ENCODE measurements around the gene SHROOM2.
"Not testable (repeated sequence)": the region's sequence is repeated elsewhere in the genome, so short reads cannot be mapped to it uniquely, and the experiment has no call there.

The SHROOM2 gene

DNA sequence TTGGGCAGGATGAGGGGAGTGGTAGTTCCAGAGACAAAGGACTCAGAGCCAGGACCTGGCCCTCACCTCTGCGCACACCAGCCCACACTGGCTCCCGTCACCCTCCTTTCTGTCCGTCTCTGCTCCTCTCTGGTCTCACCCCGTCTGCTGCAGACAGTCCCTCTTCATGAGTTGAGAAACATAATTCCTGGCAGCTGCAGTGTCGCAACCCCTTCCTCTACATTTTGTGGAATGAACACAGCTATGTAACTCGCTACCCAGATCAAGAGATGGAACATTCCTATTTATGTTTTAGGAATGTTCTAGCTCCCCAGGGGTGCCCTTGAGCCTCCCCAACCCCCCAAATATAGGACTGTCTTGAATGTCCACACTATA is 59.3 kb downstream of the SHROOM2 start:
- FAIRE-seq (no peak), DNase-seq (ENCODE audit: insufficient read length, low spot score) (no peak)
- TF ChIP-seq POLR2AphosphoS5 (IDR thresholded peaks at IDR 0.05; ENCODE audit: low read depth, low read length) (no peak), TAF1 (IDR thresholded peaks at IDR 0.05; ENCODE audit: low read depth, low read length) (no peak), SPI1 (IDR thresholded peaks at IDR 0.05; ENCODE audit: low read depth, low read length) (no peak), PAX5 (IDR thresholded peaks at IDR 0.05; ENCODE audit: insufficient read depth, low read length, severe bottlenecking) (no peak), POU2F2 (IDR thresholded peaks at IDR 0.05; ENCODE audit: low read depth, low read length) (no peak), POLR2A (IDR thresholded peaks at IDR 0.05; ENCODE audit: low read depth, low read length) (no peak)

GRCh38 chrX:9846631-9847030 is 60.4 kb downstream of the SHROOM2 start:
- DNase-seq (ENCODE audit: insufficient read length, low spot score) (no peak), FAIRE-seq (no peak)
- TF ChIP-seq POU2F2 (IDR thresholded peaks at IDR 0.05; ENCODE audit: low read depth, low read length) (no peak), TAF1 (IDR thresholded peaks at IDR 0.05; ENCODE audit: low read depth, low read length) (no peak), SPI1 (IDR thresholded peaks at IDR 0.05; ENCODE audit: low read depth, low read length) (no peak), POLR2AphosphoS5 (IDR thresholded peaks at IDR 0.05; ENCODE audit: low read depth, low read length) (no peak), POLR2A (IDR thresholded peaks at IDR 0.05; ENCODE audit: low read depth, low read length) (no peak), PAX5 (IDR thresholded peaks at IDR 0.05; ENCODE audit: insufficient read depth, low read length, severe bottlenecking) (no peak)

DNA sequence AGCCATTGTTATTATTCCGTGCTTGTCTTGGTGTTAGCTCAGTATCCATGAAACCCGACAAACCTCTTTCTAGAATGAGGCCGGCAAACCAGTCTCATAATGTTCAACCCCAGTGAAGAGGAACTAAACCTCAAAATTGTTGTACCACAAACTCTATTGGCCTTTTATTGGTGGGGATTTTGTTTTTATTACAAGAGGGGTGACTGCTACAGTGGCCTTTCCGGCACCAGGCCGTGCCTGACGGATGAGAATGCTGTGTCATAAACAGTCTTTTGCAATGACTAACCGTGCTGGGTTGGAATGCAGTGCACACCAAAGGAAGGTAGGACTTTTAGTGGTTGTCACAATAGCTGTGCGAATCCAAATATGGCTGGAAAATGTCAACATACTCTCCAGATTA is 60.8 kb downstream of the SHROOM2 start:
- no peak for DNase-seq (ENCODE audit: insufficient read length, low spot score)
- TF ChIP-seq POLR2A (IDR thresholded peaks at IDR 0.05; ENCODE audit: low read depth, low read length), result no peak
- no peak for TF ChIP-seq PAX5 (IDR thresholded peaks at IDR 0.05; ENCODE audit: insufficient read depth, low read length, severe bottlenecking)
- no peak for TF ChIP-seq POLR2AphosphoS5 (IDR thresholded peaks at IDR 0.05; ENCODE audit: low read depth, low read length)
- TF ChIP-seq POU2F2 (IDR thresholded peaks at IDR 0.05; ENCODE audit: low read depth, low read length), result no peak
- TF ChIP-seq TAF1 (IDR thresholded peaks at IDR 0.05; ENCODE audit: low read depth, low read length), result no peak
- no peak for TF ChIP-seq SPI1 (IDR thresholded peaks at IDR 0.05; ENCODE audit: low read depth, low read length)
- no peak for FAIRE-seq

DNA sequence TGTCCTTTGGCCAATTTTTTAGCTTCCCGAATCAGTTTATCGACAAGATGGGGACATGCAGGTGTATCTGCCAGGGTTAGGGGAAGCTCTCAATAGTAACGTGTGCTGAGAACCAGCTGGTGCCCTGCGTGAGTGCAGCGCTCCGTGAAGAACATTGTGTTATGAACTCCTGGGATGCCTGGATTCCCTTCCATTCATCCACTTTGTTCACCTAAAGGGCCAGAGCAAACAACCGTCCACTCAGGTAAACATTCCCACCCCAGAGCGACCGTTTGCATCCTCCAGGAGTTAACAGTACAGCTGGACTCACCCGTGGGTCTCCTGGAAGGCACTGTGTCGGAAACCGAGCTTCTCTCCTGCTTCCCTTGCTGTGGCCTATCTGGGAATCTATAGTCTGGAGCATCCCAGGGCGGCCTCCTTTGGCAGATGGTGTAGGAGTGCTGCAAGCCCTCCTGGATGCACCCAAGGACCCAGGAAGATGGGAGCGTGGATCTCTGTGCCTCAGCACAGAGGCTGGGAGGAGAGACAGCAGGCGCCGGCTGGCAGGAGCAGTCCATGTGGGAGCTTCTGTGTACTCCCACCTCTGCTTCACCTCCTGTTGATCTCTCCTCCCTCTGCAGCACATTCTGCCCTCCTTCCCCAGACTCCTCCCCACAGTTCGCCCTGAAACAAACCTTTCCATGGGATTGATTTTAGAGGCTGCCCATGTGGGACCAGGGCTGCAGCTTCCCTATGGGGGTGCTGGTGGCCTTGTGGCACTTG is 62.7 kb downstream of the SHROOM2 start:
- no peak for DNase-seq (ENCODE audit: insufficient read length, low spot score)
- TF ChIP-seq POU2F2 (IDR thresholded peaks at IDR 0.05; ENCODE audit: low read depth, low read length) (no peak), POLR2AphosphoS5 (IDR thresholded peaks at IDR 0.05; ENCODE audit: low read depth, low read length) (no peak), POLR2A (IDR thresholded peaks at IDR 0.05; ENCODE audit: low read depth, low read length) (no peak), PAX5 (IDR thresholded peaks at IDR 0.05; ENCODE audit: insufficient read depth, low read length, severe bottlenecking) (no peak), TAF1 (IDR thresholded peaks at IDR 0.05; ENCODE audit: low read depth, low read length) (no peak), SPI1 (IDR thresholded peaks at IDR 0.05; ENCODE audit: low read depth, low read length) (no peak)
- no peak for FAIRE-seq

DNA sequence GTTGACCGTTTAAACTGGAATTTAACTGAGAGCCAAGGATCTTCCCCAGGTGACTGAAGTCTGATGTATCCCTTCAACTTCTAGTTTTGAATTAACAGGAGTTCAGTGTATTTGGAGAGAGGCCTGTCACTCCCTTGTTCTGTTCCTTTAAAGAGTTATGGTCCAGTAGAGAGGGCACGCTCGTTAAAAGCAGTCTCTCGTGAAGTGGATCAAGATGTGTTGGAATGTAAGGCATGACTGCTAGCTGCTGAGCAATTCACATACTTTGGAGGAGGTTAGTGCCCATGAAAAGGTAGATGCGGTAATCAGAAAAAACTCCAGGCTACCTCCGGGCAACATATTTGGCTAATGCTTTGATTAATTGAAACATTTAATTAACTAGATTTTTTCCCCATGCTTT is 65.7 kb downstream of the SHROOM2 start:
- DNase-seq (ENCODE audit: insufficient read length, low spot score) (no peak), FAIRE-seq (no peak)
- TF ChIP-seq POLR2AphosphoS5 (IDR thresholded peaks at IDR 0.05; ENCODE audit: low read depth, low read length) (no peak), SPI1 (IDR thresholded peaks at IDR 0.05; ENCODE audit: low read depth, low read length) (no peak), POU2F2 (IDR thresholded peaks at IDR 0.05; ENCODE audit: low read depth, low read length) (no peak), POLR2A (IDR thresholded peaks at IDR 0.05; ENCODE audit: low read depth, low read length) (no peak), PAX5 (IDR thresholded peaks at IDR 0.05; ENCODE audit: insufficient read depth, low read length, severe bottlenecking) (no peak), TAF1 (IDR thresholded peaks at IDR 0.05; ENCODE audit: low read depth, low read length) (no peak)

DNA sequence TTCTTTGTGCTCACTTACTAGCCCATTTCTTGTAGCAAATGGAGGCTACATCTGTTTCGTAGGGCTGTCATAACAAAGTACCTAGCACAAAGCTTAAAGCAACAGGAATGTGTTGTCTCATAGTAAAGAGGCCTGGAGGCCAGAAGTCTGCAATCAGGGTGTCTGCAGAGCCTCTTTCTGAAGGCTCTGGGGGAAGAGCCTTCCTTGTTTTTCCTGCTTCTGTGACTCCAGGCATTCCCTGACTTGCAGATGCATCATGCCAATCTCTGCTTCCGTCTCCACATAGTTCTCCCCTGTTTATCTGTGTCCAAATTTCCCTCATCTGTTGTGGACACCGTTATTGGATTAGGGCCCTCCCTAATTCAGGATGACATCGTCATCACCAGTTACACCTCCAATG is 67.1 kb downstream of the SHROOM2 start:
- no peak for TF ChIP-seq PAX5 (IDR thresholded peaks at IDR 0.05; ENCODE audit: insufficient read depth, low read length, severe bottlenecking)
- FAIRE-seq (no peak), DNase-seq (ENCODE audit: insufficient read length, low spot score) (no peak)

DNA sequence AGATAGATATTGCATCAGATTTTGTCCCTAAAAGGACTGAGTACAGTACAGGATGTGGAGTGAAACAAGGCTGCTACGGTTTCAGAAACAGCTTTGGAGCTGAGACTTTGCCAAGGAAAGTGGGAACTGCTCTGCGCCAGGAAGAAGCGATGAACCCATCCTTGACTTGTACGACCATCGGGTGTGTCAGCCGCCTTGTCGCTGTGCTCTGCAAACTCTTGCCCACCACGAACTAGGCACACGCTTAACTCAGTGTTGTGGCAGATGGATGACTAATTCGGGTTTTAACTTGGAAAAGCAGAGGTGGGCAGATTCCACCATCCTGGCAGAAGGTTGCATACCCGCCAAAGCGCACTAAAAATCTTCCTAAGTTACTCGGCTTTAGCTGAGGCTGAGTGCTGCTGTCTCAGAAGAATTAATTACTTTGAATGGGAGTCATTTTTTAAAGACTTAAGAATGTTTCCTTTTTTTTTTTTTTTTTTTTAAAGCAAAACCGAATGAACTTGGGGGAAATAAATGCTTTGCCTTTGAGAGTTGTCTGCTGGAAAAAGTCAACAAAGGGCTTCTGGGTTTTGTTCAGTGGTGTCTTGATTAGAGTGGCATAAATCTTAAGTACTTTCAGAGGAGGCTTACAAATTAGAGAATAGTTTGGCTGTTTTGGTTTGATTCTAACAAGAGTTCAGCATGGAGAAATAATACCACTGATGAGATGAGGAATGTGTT is 69.5 kb downstream of the SHROOM2 start:
- FAIRE-seq, result no peak
- DNase-seq (ENCODE audit: insufficient read length, low spot score), result no peak
- TF ChIP-seq POLR2AphosphoS5 (IDR thresholded peaks at IDR 0.05; ENCODE audit: low read depth, low read length) (no peak), PAX5 (IDR thresholded peaks at IDR 0.05; ENCODE audit: insufficient read depth, low read length, severe bottlenecking) (no peak), SPI1 (IDR thresholded peaks at IDR 0.05; ENCODE audit: low read depth, low read length) (no peak), POU2F2 (IDR thresholded peaks at IDR 0.05; ENCODE audit: low read depth, low read length) (no peak), TAF1 (IDR thresholded peaks at IDR 0.05; ENCODE audit: low read depth, low read length) (no peak), POLR2A (IDR thresholded peaks at IDR 0.05; ENCODE audit: low read depth, low read length) (no peak)

- FAIRE-seq (no peak), DNase-seq (ENCODE audit: insufficient read length, low spot score) (no peak)
- TF ChIP-seq POLR2AphosphoS5 (IDR thresholded peaks at IDR 0.05; ENCODE audit: low read depth, low read length) (no peak), POLR2A (IDR thresholded peaks at IDR 0.05; ENCODE audit: low read depth, low read length) (no peak), TAF1 (IDR thresholded peaks at IDR 0.05; ENCODE audit: low read depth, low read length) (no peak), POU2F2 (IDR thresholded peaks at IDR 0.05; ENCODE audit: low read depth, low read length) (no peak), SPI1 (IDR thresholded peaks at IDR 0.05; ENCODE audit: low read depth, low read length) (no peak), PAX5 (IDR thresholded peaks at IDR 0.05; ENCODE audit: insufficient read depth, low read length, severe bottlenecking) (no peak)
Measured at GRCh38 chrX:9856588-9856987, 70.4 kb downstream of the SHROOM2 start.

- FAIRE-seq (no peak), DNase-seq (ENCODE audit: insufficient read length, low spot score) (no peak)
- TF ChIP-seq POLR2AphosphoS5 (IDR thresholded peaks at IDR 0.05; ENCODE audit: low read depth, low read length), result no peak
- no peak for TF ChIP-seq PAX5 (IDR thresholded peaks at IDR 0.05; ENCODE audit: insufficient read depth, low read length, severe bottlenecking)
- no peak for TF ChIP-seq SPI1 (IDR thresholded peaks at IDR 0.05; ENCODE audit: low read depth, low read length)
- no peak for TF ChIP-seq POLR2A (IDR thresholded peaks at IDR 0.05; ENCODE audit: low read depth, low read length)
- no peak for TF ChIP-seq TAF1 (IDR thresholded peaks at IDR 0.05; ENCODE audit: low read depth, low read length)
- TF ChIP-seq POU2F2 (IDR thresholded peaks at IDR 0.05; ENCODE audit: low read depth, low read length), result no peak
Measured at GRCh38 chrX:9857575-9858474, 71.6 kb downstream of the SHROOM2 start.

DNA sequence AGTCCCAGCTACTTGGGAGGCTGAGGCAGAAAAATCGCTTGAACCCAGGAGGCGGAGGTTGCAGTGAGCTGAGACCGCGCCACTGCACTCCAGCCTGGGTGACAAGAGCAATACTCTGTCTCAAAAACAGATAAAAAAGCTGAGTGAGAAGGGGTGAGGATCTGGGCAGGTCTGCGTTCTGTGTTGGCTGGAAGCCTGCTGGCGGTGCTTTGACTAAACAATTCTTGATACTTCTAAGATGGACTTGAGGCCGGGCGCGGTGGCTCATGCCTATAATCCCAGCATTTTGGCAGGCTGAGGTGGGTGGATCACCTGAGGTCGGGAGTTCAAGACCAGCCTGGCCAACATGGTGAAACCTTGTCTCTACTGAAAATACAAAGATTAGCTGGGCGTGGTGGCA is 72.5 kb downstream of the SHROOM2 start:
- not testable (repeated sequence) for FAIRE-seq; DNase-seq (ENCODE audit: insufficient read length, low spot score)
